Right atrium auricular region (tissue), 2 donors: Measurements from ENCODE around the gene C17orf67. TPM values are rescaled to one million over a fixed set of nuclear protein-coding genes. Genes with fewer than 3 reads are reported as not detected.

Source experiments
- DNase-seq: peaks from one replicate; pipeline ENCODE4 v3.0.0-alpha.2; 2019; ENCODE audit warnings: low spot score
- H3K27ac ChIP-seq, 2 donors: fragments of 200-600 bp; sonication (generic); 1 replicate in 1 of 2; 2 replicates in 1 of 2; pipeline ENCODE4 v1.5.1; 2016 to 2019
- H3K27me3 ChIP-seq, 2 donors: fragments of 200-600 bp; sonication (generic); one replicate each; pipeline versions ENCODE4 v1.5.1 to v1.6.0; 2017 to 2019
- H3K36me3 ChIP-seq: fragments of 200-600 bp; sonication (generic); one replicate; pipeline ENCODE4 v1.5.1; 2016
- H3K4me1 ChIP-seq, 2 donors: fragments of 200-600 bp; sonication (generic); one replicate each; pipeline versions ENCODE4 v1.5.1 to v1.6.0; 2017 to 2019
- H3K4me3 ChIP-seq, 2 donors: fragments of 200-600 bp; sonication (generic); 1 replicate in 1 of 2; 2 replicates in 1 of 2; pipeline ENCODE4 v1.5.1; 2017 to 2019; ENCODE audit warnings: mild to moderate bottlenecking in 1 of 2, moderate library complexity in 1 of 2
- H3K9me3 ChIP-seq, 2 donors: fragments of 200-600 bp; sonication (generic); one replicate each; pipeline ENCODE4 v1.5.1; 2019
- CTCF ChIP-seq, 2 donors: fragments of 200-600 bp; sonication (generic); IDR thresholded peaks; one replicate each; pipeline ENCODE4 v1.5.1; 2019; ENCODE audit warnings: antibody characterized with exemption in 2 of 2
- total RNA-seq, 2 donors: library from RNA; depleted of rRNA; stranded (reverse); fragments of >200 nt; gene quantifications; one replicate each; pipeline ENCODE4 v1.1.0, GENCODE V29; 2016

C17orf67 gene
- total RNA-seq, 2 donors from 2014 or later = 0.51 TPM; not detected in 1

GRCh38 chr17:56771975-56772374 is 61.7 kb downstream of the C17orf67 start:
- DNase-seq = no peak
- H3K4me3 ChIP-seq = no peak overlapping the region
- no peaks in the 10 kb centered on the region for H3K36me3 ChIP-seq
- no peak for TF ChIP-seq CTCF (IDR thresholded peaks at IDR 0.05)
- no peaks in the 10 kb centered on the region for H3K4me1 ChIP-seq
- no peaks in the 10 kb centered on the region for H3K9me3 ChIP-seq
- no peak overlapping the region for H3K27ac ChIP-seq
- H3K27me3 ChIP-seq = no peaks in the 10 kb centered on the region

GRCh38 chr17:56771563-56771962 is 62.2 kb downstream of the C17orf67 start:
- H3K36me3 ChIP-seq = no peaks in the 10 kb centered on the region
- H3K27me3 ChIP-seq = no peaks in the 10 kb centered on the region
- H3K9me3 ChIP-seq = no peaks in the 10 kb centered on the region
- no peak for DNase-seq
- no peak for TF ChIP-seq CTCF (IDR thresholded peaks at IDR 0.05)
- H3K4me3 ChIP-seq = no peak overlapping the region
- H3K4me1 ChIP-seq = no peaks in the 10 kb centered on the region
- no peak overlapping the region for H3K27ac ChIP-seq

GRCh38 chr17:56770427-56770826 is 63.3 kb downstream of the C17orf67 start:
- DNase-seq = no peak
- Histone ChIP-seq H3K4me3 (no peak overlapping the region), H3K9me3 (no peaks in the 10 kb centered on the region), H3K27me3 (no peaks in the 10 kb centered on the region), H3K4me1 (no peaks in the 10 kb centered on the region), H3K27ac (no peak overlapping the region), H3K36me3 (no peaks in the 10 kb centered on the region)
- TF ChIP-seq CTCF (IDR thresholded peaks at IDR 0.05) = no peak

- DNase-seq = no peak
- no peaks in the 10 kb centered on the region for H3K27me3 ChIP-seq
- no peaks in the 10 kb centered on the region for H3K36me3 ChIP-seq
- no peak overlapping the region for H3K27ac ChIP-seq
- H3K4me1 ChIP-seq = no peaks in the 10 kb centered on the region
- H3K9me3 ChIP-seq = no peaks in the 10 kb centered on the region
- no peak overlapping the region for H3K4me3 ChIP-seq
- TF ChIP-seq CTCF (IDR thresholded peaks at IDR 0.05) = no peak
Observed at GRCh38 chr17:56765449-56765848, 68.3 kb downstream of the C17orf67 start.

GRCh38 chr17:56762988-56763387 is 70.7 kb downstream of the C17orf67 start:
- TF ChIP-seq CTCF (IDR thresholded peaks at IDR 0.05) = no peak
- Histone ChIP-seq H3K36me3 (no peaks in the 10 kb centered on the region), H3K9me3 (no peaks in the 10 kb centered on the region), H3K27ac (no peak overlapping the region), H3K4me1 (no peaks in the 10 kb centered on the region), H3K4me3 (no peak overlapping the region), H3K27me3 (no peaks in the 10 kb centered on the region)
- no peak for DNase-seq

GRCh38 chr17:56762144-56762543 is 71.6 kb downstream of the C17orf67 start:
- H3K4me3 ChIP-seq = no peak overlapping the region
- no peak for TF ChIP-seq CTCF (IDR thresholded peaks at IDR 0.05)
- DNase-seq = no peak
- H3K27me3 ChIP-seq = no peaks in the 10 kb centered on the region
- H3K27ac ChIP-seq = no peak overlapping the region
- H3K36me3 ChIP-seq = no peaks in the 10 kb centered on the region
- no peaks in the 10 kb centered on the region for H3K9me3 ChIP-seq
- no peaks in the 10 kb centered on the region for H3K4me1 ChIP-seq
